AG09319 (cell line): ENCODE data around the gene SAMD3.

Experiments
- DNase-seq: peaks from one replicate; pipeline ENCODE4 v3.0.0-alpha.2; 2010; ENCODE audit warnings: low read depth; ENCODE audit errors: extremely low read depth
- TF ChIP-seq, protein P1 (sequence below): IDR thresholded peaks from 2 replicates; pipeline ENCODE4 v1.5.1; 2011; ENCODE audit warnings: low read depth, mild to moderate bottlenecking, inconsistent platforms, low read length, moderate library complexity

Gene SAMD3

DNA sequence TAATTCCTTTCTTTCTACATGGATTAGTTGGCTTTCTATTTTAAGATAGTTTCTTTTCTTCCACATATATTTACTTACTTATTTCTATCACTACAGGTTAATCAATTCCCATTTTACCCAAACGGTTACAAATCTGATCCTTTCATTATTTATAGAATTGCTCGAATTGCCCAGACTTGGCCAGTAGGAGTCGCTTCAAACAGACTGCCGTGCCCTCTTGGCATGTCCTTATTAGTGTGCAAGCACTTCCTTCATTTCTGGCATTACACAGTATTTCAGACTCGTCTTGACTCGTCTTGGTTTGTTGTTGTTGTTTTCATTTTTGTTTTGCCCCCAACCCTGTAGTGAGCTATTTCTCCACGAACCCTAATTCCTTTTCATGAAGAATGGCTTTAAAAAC lies 74.6 kb downstream of the SAMD3 start:
- DNase-seq = no peak
- TF ChIP-seq, protein P1, sequence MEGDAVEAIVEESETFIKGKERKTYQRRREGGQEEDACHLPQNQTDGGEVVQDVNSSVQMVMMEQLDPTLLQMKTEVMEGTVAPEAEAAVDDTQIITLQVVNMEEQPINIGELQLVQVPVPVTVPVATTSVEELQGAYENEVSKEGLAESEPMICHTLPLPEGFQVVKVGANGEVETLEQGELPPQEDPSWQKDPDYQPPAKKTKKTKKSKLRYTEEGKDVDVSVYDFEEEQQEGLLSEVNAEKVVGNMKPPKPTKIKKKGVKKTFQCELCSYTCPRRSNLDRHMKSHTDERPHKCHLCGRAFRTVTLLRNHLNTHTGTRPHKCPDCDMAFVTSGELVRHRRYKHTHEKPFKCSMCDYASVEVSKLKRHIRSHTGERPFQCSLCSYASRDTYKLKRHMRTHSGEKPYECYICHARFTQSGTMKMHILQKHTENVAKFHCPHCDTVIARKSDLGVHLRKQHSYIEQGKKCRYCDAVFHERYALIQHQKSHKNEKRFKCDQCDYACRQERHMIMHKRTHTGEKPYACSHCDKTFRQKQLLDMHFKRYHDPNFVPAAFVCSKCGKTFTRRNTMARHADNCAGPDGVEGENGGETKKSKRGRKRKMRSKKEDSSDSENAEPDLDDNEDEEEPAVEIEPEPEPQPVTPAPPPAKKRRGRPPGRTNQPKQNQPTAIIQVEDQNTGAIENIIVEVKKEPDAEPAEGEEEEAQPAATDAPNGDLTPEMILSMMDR = no peak; the same call in none of the 2 replicates

DNA sequence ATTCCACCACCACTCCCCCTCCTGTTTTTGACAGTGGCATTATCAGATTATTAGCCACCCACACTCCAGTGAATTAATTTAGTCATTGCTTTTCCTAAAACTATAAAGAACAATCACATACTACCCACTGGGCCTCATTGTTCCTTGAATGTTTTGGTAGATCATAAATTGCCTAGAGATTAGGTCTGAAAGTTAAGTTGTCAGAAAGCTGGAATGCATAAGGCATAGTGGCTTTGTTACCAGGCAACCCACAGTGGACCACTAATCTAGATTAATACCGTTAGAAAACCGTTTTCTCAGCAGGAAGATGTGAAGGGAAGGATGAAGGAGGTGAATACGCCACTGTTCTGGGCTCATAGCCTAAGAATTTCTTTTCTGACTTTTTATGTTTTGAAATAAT lies 75.6 kb downstream of the SAMD3 start:
- no peak for DNase-seq
- TF ChIP-seq, protein P1 = no peak

DNA sequence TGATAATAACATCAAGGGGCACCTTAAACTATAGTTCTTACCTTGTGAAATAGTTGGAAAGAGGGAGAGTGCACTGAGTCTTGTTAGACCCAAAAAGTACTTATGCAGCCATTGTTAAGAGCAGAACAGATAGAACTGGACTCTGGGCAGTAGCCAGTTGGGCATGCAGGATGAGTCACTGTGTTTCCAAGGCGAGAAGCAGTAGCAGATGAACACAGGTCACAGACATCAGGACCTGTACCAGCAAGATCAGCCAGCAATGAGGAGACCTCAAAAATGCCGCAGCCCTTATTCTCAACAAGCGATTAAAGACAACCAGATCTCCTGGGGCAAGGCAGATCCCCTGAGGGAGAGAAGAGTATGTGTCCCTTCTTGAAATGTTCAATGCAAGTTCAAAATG lies 79.0 kb downstream of the SAMD3 start:
- DNase-seq = no peak
- TF ChIP-seq, protein P1 = no peak

DNA sequence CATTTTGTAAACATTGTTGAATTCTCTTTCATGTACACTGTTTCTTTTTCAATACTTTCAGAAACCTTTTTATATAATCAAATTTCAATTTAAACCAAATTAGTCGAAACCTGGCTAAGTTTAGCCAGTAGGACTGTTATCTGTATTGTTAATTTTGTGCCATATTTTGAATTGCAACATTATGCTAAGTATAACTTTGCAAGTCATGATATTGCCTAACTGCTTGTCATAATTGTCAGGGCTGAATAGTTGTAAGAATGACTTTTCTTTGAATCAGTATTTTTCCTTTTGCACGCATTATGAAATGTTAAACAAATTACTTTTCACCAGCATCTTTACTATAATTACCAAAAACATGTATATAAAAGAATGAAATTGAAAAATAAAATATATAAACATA lies 82.7 kb downstream of the SAMD3 start:
- DNase-seq = no peak
- TF ChIP-seq, protein P1 = no peak

DNA sequence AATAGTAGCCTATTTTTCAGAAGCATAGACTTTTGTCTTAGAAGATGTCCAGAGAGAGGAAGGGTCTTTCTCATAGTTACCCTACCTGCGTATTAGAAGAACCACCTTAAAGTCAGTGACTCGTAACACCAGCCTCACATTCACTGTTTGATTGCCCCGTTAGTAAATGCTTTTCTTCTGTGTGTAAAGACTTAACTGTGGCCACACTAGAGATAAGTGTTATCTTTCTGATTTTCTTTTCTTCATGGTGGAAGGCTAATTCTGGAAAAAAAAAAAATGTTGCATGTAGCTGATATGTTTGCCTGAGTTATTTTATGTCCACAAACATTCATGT lies 83.9 kb downstream of the SAMD3 start:
- TF ChIP-seq, protein P1 = no peak
- DNase-seq = no peak

DNA sequence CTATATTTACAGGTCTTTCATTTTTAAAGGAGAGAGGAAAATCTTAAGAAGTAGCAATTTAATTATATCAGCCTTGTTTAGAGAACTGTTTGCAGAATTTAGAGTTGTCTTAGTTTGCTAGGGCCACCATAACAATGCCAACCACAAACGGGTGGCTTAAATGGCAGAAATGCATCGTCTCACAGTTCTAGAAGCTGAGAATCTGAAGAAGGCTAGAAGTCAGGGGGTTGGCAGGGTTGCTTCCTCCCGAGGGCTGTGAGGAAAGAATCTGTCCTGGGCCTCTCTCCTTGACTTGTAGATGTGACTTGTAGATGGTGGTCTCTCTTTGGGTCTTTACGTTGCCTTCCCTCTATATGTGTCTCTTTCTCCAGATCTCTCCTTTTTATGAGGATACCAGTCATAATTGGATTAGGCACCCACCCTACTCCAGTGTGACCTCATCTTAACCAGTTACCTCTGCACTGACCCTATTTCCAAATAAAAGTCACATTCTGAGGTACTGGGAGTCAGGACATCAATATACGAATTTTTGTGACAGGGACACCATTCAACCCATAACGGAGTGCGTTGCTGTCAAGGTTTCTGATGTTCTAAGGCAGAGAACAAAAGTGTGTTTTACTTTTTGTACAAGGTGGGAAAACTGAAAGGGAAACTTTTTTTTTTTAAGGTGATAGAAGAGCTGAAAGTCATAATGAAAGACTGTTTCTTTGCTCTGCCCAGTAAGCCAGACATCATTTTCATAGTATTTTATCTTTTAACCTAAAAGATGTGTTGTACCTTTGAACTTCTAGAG lies 84.4 kb downstream of the SAMD3 start:
- no peak for DNase-seq
- TF ChIP-seq, protein P1 = no peak

DNA sequence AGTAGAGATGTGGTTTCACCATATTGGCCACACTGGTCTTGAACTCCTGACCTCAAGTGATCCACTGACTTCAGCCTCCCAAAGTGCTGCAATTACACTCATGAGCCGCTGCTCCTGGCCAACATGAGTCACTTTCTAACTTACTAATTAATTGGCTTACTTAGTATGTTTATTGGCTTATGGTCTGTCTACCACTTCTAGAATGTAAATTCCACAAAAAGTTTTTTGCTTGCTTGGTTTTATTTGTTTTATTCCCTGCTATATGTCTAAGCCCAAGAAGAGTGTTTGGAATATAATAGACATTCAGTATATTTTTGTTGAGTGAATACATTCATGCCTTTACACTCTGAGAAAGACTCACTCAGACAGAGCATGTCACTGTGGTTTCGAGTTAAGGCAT lies 86.0 kb downstream of the SAMD3 start:
- DNase-seq = no peak
- TF ChIP-seq, protein P1 = no peak
